BJ (cell line): ENCODE results near the gene ANKS1A. TPM values are rescaled to one million over a fixed set of nuclear protein-coding genes. Genes with fewer than 3 reads are reported as not detected.

Experiments
- CTCF ChIA-PET: fragments of 350-600 bp; formaldehyde crosslinking; extraction: SDS; loops from one replicate; lab custom pipeline; 2021; ENCODE audit warnings: antibody characterized with exemption, inconsistent platforms; lab: Yijun Ruan, JAX
- POLR2A ChIA-PET: fragments of 300-600 bp; sonication (Branson Sonifier 250); formaldehyde crosslinking; extraction: SDS; loops from one replicate; lab custom pipeline; 2021; ENCODE audit warnings: antibody characterized with exemption; lab: Charles Lee
- DNase-seq: peaks from one replicate; pipeline ENCODE4 v3.0.0-alpha.2; 2011; ENCODE audit warnings: low read depth
- H3K27me3 ChIP-seq: 2 replicates; pipeline ENCODE4 v1.6.0; 2011; ENCODE audit warnings: low read length; ENCODE audit not compliant: control insufficient read depth, insufficient read depth
- H3K36me3 ChIP-seq: 2 replicates; pipeline ENCODE4 v1.5.1; 2011; ENCODE audit warnings: low read length; ENCODE audit not compliant: control insufficient read depth, insufficient read depth
- H3K4me3 ChIP-seq: 2 replicates; pipeline ENCODE4 v1.5.1; 2011; ENCODE audit warnings: low read depth, mild to moderate bottlenecking, control low read depth, low read length
- CTCF ChIP-seq: IDR thresholded peaks from 2 replicates; pipeline ENCODE4 v1.5.1; 2011; ENCODE audit warnings: low read depth, mild to moderate bottlenecking, control low read depth, inconsistent platforms, low read length, moderate library complexity; ENCODE audit not compliant: insufficient read depth
- polyA plus RNA-seq: library from polyadenylated mRNA; depleted of rRNA; stranded (reverse); fragments of >200 nt; gene quantifications from 2 replicates; pipeline ENCODE4 v1.2.3, GENCODE V29; 2011

Gene ANKS1A
- polyA plus RNA-seq, 1 experiment = 4.2 TPM

GRCh38 chr6:35033683-35034082, 144.6 kb downstream of the ANKS1A start:
- ChIA-PET CTCF (no interaction called here), POLR2A (no interaction called here)

GRCh38 chr6:35034411-35035191, 145.5 kb downstream of the ANKS1A start:
- H3K36me3 ChIP-seq = 0 out of 2 replicates have a peak, but pooled peaks cover 1% of the 10 kb centered on the region
- DNase-seq = no peak
- ChIA-PET POLR2A (no interaction called here), CTCF (no interaction called here)
- H3K27me3 ChIP-seq = no peaks in the 10 kb centered on the region
- TF ChIP-seq CTCF = no peak
- H3K4me3 ChIP-seq = no peak overlapping the region

More at GRCh38 chr6:35033683-35034082, 144.6 kb downstream of the ANKS1A start:
- no peak overlapping the region for H3K4me3 ChIP-seq
- H3K27me3 ChIP-seq = no peaks in the 10 kb centered on the region
- DNase-seq = no peak
- no peaks in the 10 kb centered on the region for H3K36me3 ChIP-seq
- no peak for TF ChIP-seq CTCF

GRCh38 chr6:35035481-35036030, 146.5 kb downstream of the ANKS1A start:
- ChIA-PET CTCF (no interaction called here), POLR2A (no interaction called here)
- Histone ChIP-seq H3K36me3 (peaks cover 1% of the 10 kb centered on the region; the same call in 1 of the 2 replicates), H3K27me3 (no peaks in the 10 kb centered on the region), H3K4me3 (no peak overlapping the region)
- no peak for DNase-seq
- TF ChIP-seq CTCF = no peak

- no peak overlapping the region for H3K4me3 ChIP-seq
- H3K36me3 ChIP-seq = peaks cover 1% of the 10 kb centered on the region; the same call in 1 of the 2 replicates
- TF ChIP-seq CTCF = no peak
- CTCF ChIA-PET = no interaction called here
- H3K27me3 ChIP-seq = no peaks in the 10 kb centered on the region
- DNase-seq = no peak
- POLR2A ChIA-PET = no interaction called here
These were observed 147.2 kb downstream of the ANKS1A start for GRCh38 chr6:35036059-35036827.
